AG04449 (cell line): ENCODE measurements around the gene TUBG1.

Experiments
- CTCF ChIA-PET: fragments of 350-600 bp; formaldehyde crosslinking; extraction: SDS; loops from one replicate; lab custom pipeline; 2021; ENCODE audit warnings: antibody characterized with exemption; lab: Yijun Ruan, JAX
- POLR2A ChIA-PET: fragments of 400-600, 350-600 bp; formaldehyde crosslinking; extraction: SDS; loops from one replicate; lab custom pipeline; 2020; ENCODE audit warnings: antibody characterized with exemption, inconsistent platforms; lab: Yijun Ruan, JAX
- DNase-seq: peaks from one replicate; pipeline ENCODE4 v3.0.0-alpha.2; 2010; ENCODE audit warnings: low read depth, low spot score
- H3K4me3 ChIP-seq: 2 replicates; pipeline ENCODE4 v1.5.1; 2011; ENCODE audit warnings: low read depth, mild to moderate bottlenecking, control low read depth, low read length
- TF ChIP-seq, protein P1 (sequence below): IDR thresholded peaks from one replicate; pipeline ENCODE4 v1.5.1; 2011; ENCODE audit warnings: mild to moderate bottlenecking, moderate library complexity, low read length, control low read depth, inconsistent platforms; ENCODE audit not compliant: insufficient read depth; ENCODE audit errors: missing control alignments

TUBG1 gene

GRCh38 chr17:42584880-42585279 is 24.6 kb upstream of the TUBG1 start:
- no peak overlapping the region for H3K4me3 ChIP-seq
- CTCF ChIA-PET, result interaction anchor here (1.0 to 1.8 kb wide), 3 partner anchors 9 to 99 kb away, joined by 3 to 4 read pairs (median 4); no protein-coding TSS in a partner anchor
- TF ChIP-seq, protein P1, sequence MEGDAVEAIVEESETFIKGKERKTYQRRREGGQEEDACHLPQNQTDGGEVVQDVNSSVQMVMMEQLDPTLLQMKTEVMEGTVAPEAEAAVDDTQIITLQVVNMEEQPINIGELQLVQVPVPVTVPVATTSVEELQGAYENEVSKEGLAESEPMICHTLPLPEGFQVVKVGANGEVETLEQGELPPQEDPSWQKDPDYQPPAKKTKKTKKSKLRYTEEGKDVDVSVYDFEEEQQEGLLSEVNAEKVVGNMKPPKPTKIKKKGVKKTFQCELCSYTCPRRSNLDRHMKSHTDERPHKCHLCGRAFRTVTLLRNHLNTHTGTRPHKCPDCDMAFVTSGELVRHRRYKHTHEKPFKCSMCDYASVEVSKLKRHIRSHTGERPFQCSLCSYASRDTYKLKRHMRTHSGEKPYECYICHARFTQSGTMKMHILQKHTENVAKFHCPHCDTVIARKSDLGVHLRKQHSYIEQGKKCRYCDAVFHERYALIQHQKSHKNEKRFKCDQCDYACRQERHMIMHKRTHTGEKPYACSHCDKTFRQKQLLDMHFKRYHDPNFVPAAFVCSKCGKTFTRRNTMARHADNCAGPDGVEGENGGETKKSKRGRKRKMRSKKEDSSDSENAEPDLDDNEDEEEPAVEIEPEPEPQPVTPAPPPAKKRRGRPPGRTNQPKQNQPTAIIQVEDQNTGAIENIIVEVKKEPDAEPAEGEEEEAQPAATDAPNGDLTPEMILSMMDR, result no peak
- DNase-seq, result no peak
- POLR2A ChIA-PET, result no interaction called here

GRCh38 chr17:42585353-42585752 is 24.1 kb upstream of the TUBG1 start:
- no peak overlapping the region for H3K4me3 ChIP-seq
- POLR2A ChIA-PET, result no interaction called here
- CTCF ChIA-PET, result interaction anchor here (0.8 to 2.4 kb wide), 4 partner anchors 13 to 98 kb away, joined by 3 to 8 read pairs (median 4); no protein-coding TSS in a partner anchor
- TF ChIP-seq, protein P1, result no peak
- no peak for DNase-seq

GRCh38 chr17:42586514-42587230 is 22.8 kb upstream of the TUBG1 start:
- H3K4me3 ChIP-seq, result no peak overlapping the region
- TF ChIP-seq, protein P1, result no peak
- ChIA-PET CTCF (interaction anchor here (1.4 to 4.6 kb wide), 4 partner anchors 8 to 177 kb away, joined by 4 to 38 read pairs (median 6); partner anchors contain the start of gene PSMC3IP), POLR2A (interaction anchor here (0.9 kb wide), 1 partner anchor 89 kb away, joined by 3 read pairs; no protein-coding TSS in a partner anchor)
- no peak for DNase-seq

DNA sequence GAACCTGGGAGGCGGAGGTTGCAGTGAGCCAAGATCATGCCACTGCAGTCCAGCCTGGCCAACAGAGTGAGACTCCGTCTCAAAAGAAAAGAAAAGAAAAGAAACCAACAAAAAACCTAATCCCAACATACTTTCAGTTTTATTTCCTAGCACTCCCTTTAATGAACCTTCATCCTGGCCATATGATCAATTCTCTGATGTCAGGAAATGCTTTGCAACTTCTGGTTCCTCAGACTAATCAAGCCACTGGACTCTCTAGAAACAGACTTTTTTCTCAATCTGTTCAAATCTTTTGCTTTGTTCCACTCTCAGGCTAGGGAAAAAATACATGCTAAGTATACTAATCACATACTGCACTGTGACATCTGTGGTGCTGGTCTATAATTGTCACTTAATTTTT is 18.6 kb upstream of the TUBG1 start:
- no peak for DNase-seq
- POLR2A ChIA-PET, result no interaction called here
- TF ChIP-seq, protein P1, result no peak
- no peak overlapping the region for H3K4me3 ChIP-seq
- CTCF ChIA-PET, result interaction anchor here (1.3 to 2.3 kb wide), 3 partner anchors 11 to 89 kb away, joined by 3 to 15 read pairs (median 8); partner anchors contain the start of gene PSMC3IP

DNA sequence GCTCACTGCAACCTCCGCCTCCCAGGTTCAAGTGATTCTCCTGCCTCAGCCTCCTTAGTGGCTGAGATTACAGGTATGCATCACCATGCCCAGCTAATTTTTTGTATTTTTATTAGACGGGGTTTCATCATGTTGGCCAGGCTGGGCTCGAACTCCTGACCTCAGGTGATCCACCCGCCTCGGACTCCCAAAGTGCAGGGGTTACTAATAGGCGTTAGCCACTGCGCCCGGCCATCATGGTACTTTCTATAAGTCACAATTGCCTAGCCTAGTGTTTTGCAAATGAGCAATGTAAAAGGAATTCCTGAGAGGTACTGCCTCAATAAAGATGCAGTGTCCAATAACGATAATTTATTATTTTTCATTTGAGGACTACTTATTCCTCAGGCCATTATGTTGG is 18.1 kb upstream of the TUBG1 start:
- no peak for DNase-seq
- POLR2A ChIA-PET, result no interaction called here

GRCh38 chr17:42596386-42596785 is 13.1 kb upstream of the TUBG1 start:
- ChIA-PET POLR2A (no interaction called here), CTCF (no interaction called here)
- TF ChIP-seq, protein P1, result no peak
- no peak for DNase-seq
- no peak overlapping the region for H3K4me3 ChIP-seq

More for the DNA sequence above, 18.1 kb upstream of the TUBG1 start:
- no peak overlapping the region for H3K4me3 ChIP-seq
- CTCF ChIA-PET, result interaction anchor here (1.3 to 2.3 kb wide), 2 partner anchors 13 to 88 kb away, joined by 3 to 15 read pairs; partner anchors contain the start of gene PSMC3IP
- TF ChIP-seq, protein P1, result no peak
